ENCODE measurements around the gene SH3PXD2B.
"Not testable (repeated sequence)": the region's sequence is repeated elsewhere in the genome, so short reads cannot be mapped to it uniquely, and the experiment has no call there.

Gene SH3PXD2B

DNA sequence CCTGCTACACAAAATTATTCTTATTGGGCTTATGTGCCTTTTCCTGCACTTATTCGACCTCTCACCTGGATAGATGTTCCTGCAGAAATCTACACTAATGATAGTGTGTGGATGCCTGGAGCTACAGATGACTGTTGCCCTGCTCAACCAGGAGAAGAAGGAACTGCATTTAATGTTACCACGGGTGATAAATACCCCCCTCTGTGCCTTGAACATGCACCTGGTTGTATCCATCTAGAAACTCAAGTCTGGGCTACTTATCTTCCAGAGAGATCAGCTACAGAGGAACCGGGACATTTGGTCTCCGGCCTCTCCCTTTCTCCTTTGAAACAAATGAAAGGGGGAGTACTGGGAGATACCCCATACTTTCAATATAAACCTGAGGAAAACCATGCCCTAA is 54.5 kb downstream of the SH3PXD2B start:
- DNase-seq (ENCODE audit: low read depth in 3 of 3) = no peak

DNA sequence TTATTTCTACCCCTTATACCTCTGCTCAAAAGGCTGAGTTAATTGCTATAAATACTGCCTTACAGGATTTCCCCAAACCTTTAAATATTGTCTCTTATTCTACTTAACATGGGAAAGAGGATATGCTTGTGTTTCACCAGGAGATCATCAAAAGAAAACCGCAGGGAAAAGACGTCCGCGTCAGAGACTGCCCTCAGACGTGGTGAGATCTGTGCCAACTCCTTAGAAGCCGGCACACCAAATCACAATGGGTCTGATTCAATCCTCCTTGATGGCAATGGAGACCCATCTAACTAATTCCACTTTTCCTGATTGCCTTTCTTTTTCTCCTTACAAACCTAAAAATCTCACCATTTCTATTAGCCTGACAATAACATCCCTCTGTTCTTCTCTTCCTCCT is 55.0 kb downstream of the SH3PXD2B start:
- no peak for DNase-seq (ENCODE audit: low read depth in 3 of 3)

DNA sequence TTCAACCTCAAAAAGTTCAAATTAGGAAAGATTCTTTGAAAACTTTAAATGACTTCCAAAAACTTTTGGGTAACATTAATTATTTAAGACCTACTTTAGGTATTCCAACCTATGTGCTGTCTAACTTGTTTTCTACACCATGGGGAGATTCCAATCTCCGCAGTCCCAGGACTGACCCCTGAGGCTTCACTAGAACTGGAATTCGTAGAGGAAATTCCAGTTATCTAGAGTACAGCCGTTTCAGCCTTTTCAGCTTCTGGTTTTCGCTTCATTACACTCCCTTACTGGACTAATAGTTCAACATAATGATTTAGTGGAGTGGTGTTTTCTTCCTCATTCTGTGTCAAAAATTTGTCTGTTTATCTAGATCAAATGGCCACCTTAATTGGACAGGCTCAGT is 55.7 kb downstream of the SH3PXD2B start:
- not testable (repeated sequence) for DNase-seq (ENCODE audit: low read depth in 3 of 3)

DNA sequence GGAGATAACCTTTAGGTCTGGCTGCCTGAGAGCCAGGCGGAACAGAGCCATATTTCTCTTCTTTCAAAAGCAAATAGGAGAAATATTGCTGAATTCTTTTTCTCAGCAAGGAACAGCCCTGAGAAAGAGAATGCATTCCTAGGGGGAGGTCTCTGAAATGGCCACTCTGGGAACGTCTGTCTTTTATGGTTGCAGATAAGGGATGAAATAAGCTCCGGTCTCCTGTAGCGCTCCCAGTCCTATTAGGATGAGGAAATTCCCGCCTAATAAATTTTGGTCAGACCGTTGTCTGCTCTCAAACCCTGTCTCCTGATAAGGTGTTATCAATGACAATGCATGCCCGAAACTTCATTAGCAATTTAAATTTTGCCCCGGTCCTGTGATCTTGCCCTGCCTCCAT is 57.3 kb downstream of the SH3PXD2B start:
- not testable (repeated sequence) for DNase-seq (ENCODE audit: low read depth in 3 of 3)

DNA sequence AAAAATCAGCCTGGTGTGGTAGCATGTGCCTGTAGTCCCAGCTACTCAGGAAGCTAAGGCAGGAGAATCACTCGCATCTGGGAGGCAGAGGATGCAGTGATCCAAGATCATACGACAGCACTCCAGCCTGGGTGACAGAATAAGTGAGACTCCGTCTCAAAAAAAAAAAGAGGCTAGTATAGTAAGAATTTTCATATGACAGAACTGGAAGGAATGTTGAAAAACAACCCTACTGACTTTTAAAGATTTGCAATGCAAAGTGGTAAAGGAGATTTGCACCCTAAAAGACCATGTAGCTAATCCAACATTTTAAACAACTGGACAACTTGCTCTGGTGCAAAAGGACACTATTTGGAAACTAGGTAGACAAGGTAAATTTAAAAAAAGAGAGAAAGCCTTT is 58.1 kb downstream of the SH3PXD2B start:
- no peak for DNase-seq (ENCODE audit: low read depth in 3 of 3)

DNA sequence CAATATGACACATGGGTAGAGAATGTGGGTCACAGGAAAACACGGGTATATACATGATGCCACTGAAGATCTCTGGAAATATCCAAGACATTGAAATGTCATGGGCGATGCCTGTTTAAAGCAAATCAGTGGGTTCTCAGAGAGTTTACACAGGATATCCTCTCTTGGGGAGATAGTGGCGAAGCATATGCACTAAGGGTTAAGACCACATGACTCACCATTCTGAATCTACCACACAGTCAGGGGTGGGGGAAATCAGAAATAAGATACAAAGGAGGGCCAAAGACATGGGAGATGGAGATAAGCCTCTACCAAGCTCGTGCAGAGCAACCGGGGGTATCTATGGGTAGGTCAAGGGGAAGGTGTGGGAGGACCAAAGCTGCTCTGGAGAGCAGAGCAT is 58.8 kb downstream of the SH3PXD2B start:
- DNase-seq (ENCODE audit: low read depth in 3 of 3) = no peak

DNA sequence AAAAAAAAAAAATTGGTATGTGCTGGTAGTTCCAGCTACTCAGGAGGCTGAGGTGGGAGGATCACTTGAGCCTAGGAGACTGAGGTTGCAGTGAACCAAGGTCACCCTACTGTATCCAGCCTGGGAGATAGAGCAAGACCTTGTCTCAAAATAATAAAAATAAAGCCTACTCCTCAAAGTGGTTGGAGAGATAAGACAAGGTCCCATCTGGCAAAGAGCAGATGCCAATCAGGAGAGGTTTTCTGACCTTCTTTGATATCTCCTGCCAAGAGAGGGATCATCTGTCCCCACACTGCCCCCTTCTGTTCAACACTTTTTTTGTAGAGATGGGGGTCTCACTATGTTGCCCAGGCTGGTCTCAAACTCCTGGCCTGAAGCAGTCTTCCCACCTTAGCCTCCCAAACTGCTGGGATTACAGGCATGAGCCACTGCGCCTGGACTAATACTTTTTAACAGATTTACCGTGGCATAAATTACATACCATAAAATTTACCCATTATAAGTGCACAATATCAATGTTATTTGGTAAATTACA is 64.7 kb downstream of the SH3PXD2B start:
- DNase-seq (ENCODE audit: low read depth in 3 of 3) = no peak

DNA sequence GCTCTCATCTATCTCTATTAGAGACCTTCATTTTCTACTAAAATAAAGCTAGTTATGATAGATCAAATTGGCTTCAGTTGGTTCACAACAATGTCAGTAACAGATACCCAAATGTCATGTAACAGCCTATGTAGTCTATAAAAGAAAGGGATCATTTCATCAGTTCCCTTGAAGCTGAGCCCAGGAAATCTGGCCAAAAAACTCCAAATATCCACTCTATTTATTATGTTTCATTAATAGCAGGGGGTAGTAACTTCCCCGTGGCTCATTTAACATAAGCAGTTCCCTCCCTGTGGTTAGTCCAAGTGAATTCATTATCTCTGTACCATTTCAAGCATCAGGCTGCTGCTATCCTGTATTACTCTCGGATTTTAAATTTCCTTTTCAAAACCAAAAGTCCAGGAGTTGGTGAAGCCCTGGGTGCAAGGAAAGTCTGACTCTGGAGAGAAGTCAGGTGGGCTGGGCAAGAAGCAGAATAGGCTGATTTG is 66.0 kb downstream of the SH3PXD2B start:
- no peak for DNase-seq (ENCODE audit: low read depth in 3 of 3)

DNA sequence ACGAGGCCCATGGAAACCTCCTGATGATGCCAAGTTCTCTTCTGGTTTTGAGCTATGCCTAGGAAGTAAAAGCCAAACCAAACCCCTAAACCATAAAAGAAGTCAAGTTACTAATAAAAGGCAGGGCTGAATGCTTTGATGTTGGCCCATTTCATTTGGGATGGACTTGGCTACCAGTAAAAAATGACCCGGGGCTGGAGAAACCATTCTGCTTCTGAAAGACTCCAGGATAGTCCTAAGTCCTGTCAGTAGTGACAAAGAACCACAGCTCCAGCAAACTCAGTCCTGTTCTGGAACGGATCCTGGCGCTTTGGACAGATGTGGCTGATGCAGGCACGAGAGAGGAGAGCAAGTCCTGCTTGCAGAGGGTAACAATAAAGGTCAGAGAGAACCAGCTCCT is 68.6 kb downstream of the SH3PXD2B start:
- no peak for DNase-seq (ENCODE audit: low read depth in 3 of 3)

DNA sequence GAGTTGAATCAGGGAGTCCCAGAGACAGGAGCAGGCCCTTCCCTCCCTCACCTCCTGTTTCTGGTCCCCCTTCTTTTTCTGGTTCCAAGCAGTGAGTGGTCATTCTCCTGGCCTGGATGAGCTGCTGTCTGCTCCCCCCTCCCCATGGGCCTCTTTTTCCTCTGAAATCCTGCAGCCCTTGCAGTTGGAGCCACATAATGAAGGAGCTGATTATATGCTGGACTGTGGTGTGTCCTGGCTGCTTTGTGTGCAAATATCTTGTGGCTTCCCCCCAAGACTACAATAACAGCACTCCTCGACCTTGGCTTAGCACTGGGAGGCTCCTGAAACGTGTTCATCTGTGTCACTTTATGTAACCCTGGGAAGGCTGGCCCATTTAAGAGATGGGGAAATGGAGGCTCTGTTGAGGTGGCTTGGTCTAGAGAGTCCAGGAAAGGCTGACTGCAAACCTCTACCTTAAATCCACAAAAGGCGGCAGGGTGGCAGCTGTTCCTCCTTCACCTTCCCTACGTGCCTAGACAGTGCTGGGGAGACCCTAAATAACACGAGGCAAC is 69.2 kb downstream of the SH3PXD2B start:
- DNase-seq (ENCODE audit: low read depth in 3 of 3) = no peak

DNA sequence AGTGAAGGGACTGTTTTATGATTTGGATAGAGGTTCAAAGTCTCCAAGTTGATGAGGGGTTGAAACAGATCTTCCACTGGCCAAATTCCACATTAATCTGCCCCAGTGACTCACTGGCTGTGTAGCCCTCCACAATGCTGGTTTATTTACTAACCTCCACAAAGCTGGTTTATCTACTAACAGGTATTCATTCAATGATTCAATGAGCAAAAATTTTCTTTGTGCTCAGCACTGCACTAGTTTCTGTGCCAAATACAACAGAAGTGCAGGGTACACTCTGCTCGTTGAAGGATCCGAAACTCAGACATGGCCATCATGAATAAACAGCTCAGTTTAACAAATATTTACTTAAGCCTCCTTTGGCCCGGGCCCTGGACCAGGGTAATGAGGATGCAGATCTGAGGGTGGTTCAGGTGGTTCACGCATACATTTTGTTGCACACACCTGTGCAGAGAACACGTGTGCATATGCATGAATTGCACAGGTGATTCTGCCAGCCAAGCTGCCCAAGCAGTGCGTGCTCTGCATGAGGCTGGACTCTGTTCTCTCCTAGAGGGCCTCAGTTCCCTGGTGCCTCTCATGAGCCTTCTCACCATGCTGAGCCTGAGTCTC is 71.0 kb downstream of the SH3PXD2B start:
- DNase-seq (ENCODE audit: low read depth in 3 of 3) = no peak

DNA sequence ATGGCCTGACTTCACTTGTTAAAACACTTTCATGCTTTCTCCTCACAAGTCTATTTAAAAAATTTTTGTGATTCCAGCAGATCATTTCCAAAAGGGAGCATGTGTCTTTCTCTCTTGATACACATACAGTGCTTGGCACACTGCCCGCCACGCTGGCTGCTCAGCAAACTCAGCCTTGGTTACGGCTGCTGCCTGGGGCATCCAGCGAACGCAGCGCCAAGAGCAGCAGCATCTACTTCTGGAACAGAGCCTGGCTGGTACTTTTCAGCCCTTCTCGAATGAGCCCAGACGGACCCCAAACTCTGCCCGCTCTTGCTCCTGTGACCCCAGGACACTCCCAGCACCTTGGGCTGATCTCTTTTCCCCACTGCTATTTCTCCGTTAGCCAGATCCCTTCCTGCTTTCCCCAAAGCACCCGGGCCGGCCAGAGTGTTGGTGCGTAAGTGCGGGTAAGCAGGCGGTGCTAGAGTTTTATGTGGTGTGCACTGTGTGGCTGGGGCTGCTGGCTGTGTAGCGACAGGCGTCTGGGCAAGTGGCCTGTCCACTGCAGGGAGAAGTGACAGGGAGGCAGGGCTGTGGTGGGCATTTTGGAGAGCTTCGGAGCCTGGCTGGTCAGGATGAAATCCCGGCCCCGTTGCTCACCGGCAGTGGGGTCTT is 73.2 kb downstream of the SH3PXD2B start:
- no peak for DNase-seq (ENCODE audit: low read depth in 3 of 3)

DNA sequence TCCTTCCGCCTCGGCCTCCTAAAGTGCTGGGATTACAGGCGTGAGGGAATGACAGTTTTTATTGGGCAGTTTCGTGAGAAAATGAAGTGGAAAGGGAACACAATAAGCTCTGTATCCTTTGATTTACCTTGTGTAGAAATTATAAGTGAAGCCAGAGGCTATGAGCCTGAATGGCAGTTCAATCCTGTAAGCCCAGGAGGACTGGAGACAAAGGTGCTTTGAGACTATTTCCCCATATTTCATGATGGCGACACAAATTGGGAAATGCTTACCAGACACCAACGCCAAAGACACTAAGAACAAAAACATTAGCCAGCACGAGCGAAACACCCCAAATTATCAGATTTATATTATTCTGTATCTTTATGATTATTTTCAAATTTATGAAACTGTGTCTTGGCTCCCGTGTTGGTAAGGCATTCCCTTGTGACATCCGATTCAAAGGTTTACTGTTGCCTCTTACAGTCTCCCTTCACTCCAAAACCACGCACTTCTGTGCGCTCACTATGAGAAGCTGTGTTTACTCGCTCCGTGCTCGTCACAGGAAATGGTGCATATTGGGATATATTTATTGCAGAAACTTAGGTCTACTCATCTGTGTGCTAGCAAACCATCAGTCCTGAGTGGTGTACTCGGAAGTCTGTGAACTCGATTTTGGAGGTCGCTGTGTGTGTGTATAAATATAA is 73.9 kb downstream of the SH3PXD2B start:
- no peak for DNase-seq (ENCODE audit: low read depth in 3 of 3)

DNA sequence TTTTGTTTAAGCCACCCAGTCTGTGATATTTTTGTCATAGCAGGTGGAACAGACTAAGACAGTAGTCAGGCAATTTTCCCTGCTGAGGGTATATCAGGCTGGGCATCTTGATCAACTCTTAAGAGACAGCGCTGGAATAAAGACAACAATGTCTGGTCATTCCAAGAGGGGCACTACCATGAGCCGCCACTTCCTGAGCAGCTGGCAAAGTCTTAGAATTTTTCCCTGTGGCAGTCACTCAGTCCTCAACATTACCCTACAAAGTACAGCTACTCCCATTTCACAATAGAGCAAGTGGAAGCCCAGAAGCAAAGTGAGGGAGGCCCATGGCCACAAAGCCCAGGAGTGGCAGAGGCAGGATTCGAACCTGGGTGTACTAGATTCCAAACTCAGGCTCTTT is 74.8 kb downstream of the SH3PXD2B start:
- DNase-seq (ENCODE audit: low read depth in 3 of 3) = no peak

DNA sequence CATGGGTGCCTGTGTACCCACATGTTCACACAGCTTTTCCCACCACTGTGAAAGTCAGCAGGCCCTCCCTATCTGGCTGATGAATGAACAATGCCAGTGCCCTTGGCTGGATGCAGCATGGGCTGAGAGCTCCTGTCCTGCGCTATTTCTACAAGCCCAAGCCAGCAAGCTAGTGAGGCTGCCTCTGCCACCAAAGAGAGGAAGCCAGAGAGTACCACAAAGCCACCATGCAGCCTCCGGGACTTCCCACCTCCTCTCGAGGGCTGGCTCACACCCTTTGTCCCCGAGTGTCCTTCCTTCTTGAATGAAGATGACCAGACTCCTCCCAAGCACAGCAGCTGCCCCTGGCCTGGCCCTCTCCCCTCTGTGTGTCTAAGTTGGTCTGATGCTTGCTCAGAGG is 76.5 kb downstream of the SH3PXD2B start:
- DNase-seq (ENCODE audit: low read depth in 3 of 3) = no peak

DNA sequence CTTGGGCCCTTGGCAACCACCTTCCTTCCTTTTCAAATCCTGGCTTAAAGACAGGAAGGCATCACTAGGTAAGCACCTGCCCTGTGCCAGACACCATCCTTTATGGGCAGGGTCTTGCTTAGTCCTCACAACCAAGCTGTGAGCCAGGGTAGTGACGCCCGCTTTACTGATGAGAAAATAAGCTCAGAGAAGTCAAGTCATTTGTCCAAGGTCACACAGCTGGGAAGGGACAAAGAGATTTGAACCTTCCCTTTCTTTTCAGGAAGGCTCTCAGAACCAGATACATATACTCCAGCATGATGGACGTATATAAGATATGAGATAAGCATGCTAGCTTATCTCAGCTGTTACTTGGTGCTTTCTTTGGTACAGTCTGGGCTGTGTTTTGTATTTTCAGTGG is 76.9 kb downstream of the SH3PXD2B start:
- no peak for DNase-seq (ENCODE audit: low read depth in 3 of 3)

DNA sequence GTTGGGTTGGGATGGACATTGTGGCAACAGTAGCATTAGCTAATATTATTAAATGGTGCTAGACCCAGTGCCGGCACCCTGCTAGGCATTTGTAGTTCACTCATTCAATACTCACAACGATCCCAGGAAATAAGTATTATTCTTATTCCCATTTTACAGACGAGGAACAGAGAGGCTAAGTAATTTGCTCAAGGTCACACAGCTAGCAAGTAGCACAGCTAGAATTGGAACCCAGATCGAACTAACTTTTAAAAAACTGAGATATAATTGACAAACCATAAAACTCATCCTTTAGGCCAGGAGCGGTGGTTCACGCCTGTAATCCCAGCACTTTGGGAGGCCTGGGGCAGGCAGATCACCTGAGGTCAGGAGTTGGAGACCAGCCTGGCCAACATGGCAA is 79.5 kb downstream of the SH3PXD2B start:
- DNase-seq (ENCODE audit: low read depth in 3 of 3) = no peak

DNA sequence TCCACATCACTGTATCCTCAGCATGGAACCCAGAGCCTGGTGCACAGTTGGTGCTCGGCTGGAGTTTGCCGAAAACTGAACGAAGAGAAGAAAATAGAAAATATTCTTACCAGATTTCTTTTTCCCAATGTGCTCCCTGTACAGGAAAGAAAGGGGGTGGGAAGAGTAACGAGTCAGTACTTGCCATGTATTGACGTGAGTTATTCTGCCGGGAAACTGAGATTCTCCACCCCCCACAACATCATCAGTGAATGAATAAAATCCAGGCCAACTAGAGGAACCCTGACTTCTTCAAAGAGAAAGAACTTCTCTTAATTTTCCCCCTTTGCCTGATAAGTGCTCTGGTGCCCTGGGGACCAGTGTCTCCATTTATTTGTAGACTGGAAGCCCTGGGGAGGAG is 80.6 kb downstream of the SH3PXD2B start:
- DNase-seq (ENCODE audit: low read depth in 3 of 3) = no peak

DNA sequence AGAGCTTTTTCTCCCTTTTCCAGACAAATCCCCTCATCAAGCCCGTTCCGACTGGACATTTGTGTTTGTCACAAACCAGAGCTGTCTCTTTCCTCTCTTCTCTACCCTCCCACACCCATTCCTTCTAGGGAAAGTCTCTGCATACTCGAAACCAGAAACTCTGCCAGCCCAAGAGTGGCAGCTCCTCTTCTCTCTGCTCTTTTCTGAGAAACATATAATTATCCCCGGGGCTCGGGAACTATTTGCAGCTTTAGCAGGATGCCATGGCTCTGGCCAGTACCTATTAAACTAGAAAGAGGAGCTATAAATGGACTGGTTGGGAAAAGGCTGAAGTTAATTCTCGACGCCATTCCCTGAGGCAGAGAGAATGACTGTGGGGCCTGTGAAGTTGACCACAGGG is 82.6 kb downstream of the SH3PXD2B start:
- no peak for DNase-seq (ENCODE audit: low read depth in 3 of 3)

DNA sequence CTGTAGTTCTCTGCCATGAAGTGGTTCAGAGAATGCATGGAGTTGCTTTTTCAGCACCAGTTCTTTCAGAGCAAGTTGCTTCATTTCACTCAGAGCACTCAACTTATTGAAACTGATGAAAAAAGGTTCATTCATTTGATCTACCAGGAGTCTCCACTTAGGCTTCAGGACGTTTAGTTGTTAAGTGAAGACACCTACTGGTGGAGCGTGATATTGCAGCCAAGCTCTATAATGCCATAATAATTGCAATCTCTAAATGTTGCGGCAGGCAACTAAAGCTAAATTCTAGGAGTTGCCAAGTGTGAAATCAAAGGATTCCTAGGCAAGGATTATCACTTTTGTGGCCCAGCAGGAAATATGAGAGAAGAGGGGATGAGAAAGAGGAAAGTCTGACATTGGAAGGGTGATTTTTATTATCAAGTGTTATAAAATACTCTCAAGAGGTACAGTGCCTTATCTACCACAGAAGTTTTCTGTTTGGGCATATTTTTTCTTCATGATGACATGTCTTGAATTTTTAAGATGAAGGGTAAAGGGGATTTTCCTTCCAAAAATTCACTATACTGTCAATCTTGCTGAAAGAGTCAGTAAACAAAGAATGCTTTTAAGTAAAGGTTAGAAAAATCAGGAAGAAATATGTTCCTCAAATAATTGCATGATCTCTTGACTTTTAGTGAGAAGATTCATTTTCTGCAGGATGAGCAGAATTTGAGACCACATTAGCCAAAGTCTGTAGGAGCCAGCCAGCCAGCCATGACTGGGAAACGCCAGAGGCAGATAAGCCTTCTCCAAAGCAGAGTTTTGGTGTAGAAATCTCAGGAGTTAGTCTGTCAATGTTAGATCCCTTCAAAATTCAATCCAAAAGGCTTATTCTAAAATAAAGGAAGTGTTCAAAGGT is 83.4 kb downstream of the SH3PXD2B start:
- DNase-seq (ENCODE audit: low read depth in 3 of 3) = peak in 1 of 3 experiments; percentile 23

DNA sequence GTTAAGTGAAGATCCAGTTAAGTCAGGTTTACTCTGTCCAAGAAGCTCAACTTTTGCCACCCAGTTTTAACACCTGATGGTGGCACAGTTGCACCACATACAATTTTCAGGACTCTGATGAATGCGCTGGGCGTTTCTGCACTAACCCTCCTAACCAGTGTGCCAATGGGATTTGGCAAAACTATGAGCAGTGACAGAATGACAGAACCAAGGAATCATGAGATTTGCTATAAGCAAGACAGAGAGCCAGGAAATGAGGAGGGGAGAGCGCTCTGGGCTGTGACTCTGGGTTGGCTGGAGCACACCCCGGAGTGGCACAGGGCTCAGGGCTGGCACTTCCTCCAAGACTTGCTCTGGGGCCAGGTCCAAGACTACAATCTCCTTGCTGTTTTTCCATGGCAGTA is 84.1 kb downstream of the SH3PXD2B start:
- DNase-seq (ENCODE audit: low read depth in 3 of 3) = no peak

DNA sequence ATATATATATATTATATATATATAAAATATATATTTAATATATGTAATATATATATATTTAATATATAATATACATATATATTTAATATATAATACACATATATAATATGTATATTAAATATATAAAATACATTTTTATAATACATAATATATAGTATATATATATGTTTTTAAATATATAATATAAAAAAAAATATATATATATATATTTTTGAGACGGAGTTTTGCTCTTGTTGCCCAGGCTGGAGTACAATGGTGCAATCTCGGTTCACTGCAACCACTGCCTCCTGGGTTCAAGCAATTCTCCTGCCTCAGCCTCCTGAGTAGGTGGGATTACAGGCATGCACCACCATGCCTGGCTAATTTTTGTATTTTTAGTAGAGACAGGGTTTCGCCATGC is 85.6 kb downstream of the SH3PXD2B start:
- not testable (repeated sequence) for DNase-seq (ENCODE audit: low read depth in 3 of 3)

Data from stimulated activated CD4-positive, alpha-beta T cell treated with anti-CD3 and anti-CD28 coated beads, TNF-alpha, amount 100 ng/mL, for 24 hours (primary cell).